D721Med (cell line): ENCODE data around the gene NKAIN4.

Source experiments
- DNase-seq: peaks from one replicate; pipeline ENCODE4 v3.0.0; 2011; ENCODE audit warnings: low spot score; ENCODE audit not compliant: insufficient read length
- FAIRE-seq: peaks from 2 replicates; lab custom pipeline; 2011; peaks lifted over from hg19 to GRCh38; lab: Jason Lieb, UNC
- TF ChIP-seq, protein P1 (sequence below): IDR thresholded peaks from 2 replicates; pipeline ENCODE4 v1.5.1; 2012; ENCODE audit warnings: mild to moderate bottlenecking, control low read depth; ENCODE audit not compliant: insufficient read depth; ENCODE audit errors: missing control alignments

Gene NKAIN4

DNA sequence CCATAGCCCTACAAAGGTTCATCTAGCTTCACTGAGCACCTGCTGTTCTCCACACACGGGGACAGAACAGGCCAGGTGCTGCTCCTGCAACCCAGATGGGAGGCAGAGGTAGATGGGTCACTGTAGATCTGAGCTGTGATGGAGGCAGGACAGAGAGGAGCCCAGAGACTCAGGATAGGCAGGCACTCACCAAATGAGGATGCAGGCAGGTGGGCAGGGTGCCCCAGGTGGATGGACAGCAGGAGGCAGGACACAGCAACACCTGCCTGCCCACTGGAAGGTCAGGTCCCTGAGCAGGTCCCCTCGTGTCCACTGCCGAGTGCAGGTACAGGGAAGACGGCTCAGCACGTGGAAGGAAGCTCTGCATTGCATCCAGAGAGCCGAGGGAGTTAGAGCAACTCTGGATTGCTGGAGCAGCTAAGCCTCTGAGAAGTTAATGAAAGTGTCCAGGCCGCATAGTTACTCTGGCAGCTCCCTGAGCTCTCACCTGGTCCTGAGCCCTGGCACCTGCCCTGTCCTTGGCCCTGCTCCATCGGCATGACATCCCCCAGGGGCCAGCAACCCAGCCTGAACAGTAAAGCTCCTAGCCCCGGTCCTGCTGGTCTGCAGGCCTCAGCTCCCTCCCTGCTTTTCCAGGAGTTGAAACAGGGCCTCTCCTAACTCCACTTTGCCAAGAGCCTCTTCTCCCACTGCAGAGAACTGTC, 33.4 kb downstream of the NKAIN4 start:
- no peak for FAIRE-seq
- TF ChIP-seq, protein P1, sequence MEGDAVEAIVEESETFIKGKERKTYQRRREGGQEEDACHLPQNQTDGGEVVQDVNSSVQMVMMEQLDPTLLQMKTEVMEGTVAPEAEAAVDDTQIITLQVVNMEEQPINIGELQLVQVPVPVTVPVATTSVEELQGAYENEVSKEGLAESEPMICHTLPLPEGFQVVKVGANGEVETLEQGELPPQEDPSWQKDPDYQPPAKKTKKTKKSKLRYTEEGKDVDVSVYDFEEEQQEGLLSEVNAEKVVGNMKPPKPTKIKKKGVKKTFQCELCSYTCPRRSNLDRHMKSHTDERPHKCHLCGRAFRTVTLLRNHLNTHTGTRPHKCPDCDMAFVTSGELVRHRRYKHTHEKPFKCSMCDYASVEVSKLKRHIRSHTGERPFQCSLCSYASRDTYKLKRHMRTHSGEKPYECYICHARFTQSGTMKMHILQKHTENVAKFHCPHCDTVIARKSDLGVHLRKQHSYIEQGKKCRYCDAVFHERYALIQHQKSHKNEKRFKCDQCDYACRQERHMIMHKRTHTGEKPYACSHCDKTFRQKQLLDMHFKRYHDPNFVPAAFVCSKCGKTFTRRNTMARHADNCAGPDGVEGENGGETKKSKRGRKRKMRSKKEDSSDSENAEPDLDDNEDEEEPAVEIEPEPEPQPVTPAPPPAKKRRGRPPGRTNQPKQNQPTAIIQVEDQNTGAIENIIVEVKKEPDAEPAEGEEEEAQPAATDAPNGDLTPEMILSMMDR: no peak
- no peak for DNase-seq

DNA sequence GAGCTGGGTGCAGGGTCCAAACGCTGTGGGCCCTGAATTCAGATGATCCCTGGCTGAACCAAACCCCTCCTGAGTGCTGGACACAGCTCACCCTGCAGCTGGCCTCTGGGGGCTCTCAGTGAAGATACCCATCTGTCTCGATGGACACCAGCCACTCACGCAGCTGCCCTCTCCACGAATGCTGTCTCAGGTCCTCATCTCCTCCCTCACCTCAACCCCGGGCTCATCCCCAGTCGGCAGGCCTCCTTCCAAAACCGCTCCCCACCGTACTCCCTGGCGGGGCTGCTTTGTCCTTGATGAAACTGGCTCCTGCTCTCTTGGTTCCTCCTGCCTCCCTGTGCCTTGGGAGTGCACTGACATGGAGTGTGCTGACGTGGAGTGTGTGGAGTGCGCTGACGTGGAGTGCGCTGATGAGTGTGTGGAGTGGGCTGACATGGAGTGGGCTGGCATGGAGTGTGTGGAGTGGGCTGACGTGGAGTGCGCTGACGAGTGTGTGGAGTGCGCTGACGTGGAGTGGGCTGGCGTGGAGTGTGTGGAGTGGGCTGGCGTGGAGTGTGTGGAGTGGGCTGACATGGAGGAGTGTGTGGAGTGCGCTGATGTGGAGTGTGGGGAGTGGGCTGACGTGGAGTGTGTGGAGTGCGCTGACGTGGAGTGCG, 34.3 kb downstream of the NKAIN4 start:
- no peak for DNase-seq
- FAIRE-seq: no peak
- TF ChIP-seq, protein P1: no peak

DNA sequence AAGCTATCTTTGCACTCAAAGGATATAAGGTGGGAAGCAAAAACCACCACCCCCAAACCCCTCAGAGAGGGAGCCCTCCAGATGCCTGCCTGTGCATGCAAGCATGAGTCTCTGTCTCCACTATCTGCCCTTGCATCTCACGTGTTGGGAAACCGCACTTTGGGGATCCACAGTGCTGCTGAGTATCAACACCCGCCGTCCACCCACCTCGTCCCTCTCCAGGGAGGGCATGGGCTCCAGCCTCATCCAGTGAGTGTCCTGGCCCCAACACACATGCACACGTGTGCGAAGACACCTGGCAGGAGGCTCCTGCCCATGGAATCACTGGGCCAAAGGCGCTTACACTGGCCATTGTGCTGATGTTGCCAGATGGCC, 34.8 kb downstream of the NKAIN4 start:
- DNase-seq (no peak), FAIRE-seq (no peak)
- TF ChIP-seq, protein P1: no peak

DNA sequence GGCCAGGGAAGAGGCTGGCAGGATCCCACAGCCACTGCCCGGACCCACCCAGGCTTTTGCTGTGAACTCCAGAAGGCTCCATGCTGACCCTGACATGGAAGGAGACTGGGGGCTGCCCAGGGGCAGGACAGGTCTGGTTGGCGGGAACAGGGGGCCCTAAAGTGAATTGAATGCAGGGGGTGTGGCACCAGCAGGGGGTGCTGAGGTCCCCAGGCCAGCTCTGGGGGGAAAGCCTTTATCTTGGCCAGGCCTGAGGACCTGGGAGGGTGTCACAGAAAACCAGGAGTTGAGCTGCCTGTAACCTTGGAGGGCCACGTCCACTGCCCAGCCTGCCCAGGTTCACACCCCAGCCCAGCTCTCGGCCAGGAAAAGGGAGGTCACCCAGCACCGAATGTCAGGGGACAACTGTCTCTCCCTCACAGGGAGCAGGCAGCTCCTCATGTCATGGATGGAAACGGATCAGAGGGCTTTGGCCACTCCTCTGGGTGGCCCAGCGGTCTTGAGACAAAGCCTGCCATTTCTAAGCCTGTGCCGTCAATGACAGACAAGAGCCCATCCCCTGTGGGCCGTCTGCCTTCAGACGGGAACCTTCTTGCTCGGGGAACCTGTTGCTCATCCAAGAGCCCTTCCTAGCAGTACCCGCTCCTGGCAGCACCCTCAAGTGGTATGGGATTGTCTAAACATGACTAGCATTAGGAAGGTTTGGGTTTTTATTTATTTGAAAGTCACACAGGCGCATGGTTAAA, 35.4 kb downstream of the NKAIN4 start:
- TF ChIP-seq, protein P1: no peak
- DNase-seq: no peak
- FAIRE-seq: no peak

DNA sequence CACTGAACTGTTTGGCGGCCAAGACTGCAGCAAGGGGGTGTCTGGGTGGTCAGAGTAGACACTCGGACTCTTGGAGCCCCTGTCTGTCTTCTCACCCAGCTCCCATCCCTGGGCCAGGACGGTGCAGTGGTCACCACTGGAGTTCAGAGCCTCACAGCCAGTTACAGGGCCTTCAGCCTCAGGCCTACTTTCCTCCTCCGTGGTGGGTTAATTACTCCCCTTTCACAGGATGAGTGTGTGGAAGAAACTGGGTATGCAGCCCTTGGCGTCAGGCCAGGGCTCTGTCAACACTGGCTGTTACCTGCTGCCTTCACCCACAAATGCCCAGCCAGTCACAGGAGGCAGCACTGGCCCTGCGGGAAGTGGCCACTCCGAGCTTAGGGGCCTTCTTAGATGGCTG, 36.6 kb downstream of the NKAIN4 start:
- TF ChIP-seq, protein P1: no peak
- FAIRE-seq (no peak), DNase-seq (no peak)

DNA sequence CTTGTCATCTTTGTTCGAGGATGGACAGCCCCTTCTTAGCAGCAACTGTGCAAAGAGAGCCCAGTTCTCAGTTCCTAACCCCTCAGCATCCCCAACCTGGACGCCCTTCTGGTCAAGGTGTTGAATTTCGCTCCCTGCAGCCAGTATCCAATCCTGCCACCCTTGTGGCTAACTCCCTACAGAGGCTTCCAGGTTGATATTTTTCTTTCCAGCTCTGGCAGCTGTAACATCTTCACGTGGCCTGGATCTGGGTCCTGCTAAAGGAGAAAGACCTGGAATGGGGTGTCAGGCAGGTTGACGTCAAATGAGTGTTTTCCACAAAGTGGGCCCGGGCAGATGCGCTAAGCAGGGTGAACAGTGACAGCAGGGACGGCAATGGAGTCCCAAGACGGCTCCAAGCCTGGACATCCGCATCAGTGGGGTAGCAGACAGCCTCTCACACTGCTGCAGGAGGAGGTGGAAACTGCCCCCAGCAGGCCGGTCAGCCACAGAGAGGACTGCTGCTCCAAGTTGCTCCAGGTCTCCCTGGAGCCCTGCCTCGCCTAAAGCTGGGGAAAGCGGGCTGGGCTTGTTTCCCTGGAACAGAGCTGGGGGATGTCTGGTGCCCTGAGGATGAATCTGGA, 37.3 kb downstream of the NKAIN4 start:
- FAIRE-seq (no peak), DNase-seq (no peak)
- TF ChIP-seq, protein P1: no peak
